GM19438 (cell line): ENCODE data around the gene KIFBP.
A peak's percentile ranks its signal among the peaks of the same experiment; 100 is the strongest.
"Not testable (repeated sequence)": the region's sequence is repeated elsewhere in the genome, so short reads cannot be mapped to it uniquely, and the experiment has no call there.

Experiments used
- ATAC-seq: cut with Tn5 transposase; IDR thresholded peaks from one replicate; pipeline ENCODE4 v1.9.1; 2021; ENCODE audit warnings: low read depth; ENCODE audit not compliant: unreplicated experiment

Gene KIFBP, protein sequence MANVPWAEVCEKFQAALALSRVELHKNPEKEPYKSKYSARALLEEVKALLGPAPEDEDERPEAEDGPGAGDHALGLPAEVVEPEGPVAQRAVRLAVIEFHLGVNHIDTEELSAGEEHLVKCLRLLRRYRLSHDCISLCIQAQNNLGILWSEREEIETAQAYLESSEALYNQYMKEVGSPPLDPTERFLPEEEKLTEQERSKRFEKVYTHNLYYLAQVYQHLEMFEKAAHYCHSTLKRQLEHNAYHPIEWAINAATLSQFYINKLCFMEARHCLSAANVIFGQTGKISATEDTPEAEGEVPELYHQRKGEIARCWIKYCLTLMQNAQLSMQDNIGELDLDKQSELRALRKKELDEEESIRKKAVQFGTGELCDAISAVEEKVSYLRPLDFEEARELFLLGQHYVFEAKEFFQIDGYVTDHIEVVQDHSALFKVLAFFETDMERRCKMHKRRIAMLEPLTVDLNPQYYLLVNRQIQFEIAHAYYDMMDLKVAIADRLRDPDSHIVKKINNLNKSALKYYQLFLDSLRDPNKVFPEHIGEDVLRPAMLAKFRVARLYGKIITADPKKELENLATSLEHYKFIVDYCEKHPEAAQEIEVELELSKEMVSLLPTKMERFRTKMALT

DNA sequence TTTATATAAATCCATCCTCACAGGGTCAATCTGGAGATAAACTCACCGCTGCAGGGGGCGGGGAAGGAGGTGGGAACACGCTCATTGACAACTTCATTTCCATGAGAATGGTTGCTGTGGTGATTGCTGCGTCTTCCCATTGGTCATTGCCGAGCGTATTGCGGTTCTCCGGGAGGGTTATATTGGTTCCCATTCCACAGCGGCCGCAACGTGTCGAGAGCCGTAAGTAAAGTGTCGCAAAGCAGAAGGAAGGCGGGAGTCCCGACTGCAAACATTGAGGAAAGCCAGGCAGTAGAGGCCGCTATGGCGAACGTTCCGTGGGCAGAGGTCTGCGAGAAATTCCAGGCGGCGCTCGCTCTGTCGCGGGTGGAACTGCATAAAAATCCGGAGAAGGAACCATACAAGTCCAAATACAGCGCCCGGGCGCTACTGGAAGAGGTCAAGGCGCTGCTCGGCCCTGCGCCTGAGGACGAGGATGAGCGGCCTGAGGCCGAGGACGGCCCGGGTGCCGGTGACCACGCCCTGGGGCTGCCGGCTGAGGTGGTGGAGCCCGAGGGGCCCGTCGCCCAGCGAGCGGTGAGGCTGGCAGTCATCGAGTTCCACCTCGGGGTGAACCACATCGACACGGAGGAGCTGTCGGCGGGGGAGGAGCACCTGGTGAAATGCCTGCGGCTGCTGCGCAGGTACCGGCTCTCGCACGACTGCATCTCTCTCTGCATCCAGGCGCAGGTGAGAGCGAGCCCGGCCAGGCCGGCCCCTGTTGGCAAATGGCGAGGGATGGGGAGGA is at the start of gene KIFBP:
TSS of gene KIFBP (plus strand) at position 274 of the 787 bp plus-strand sequence. CDS start at position 304, 30 bp downstream.
- ATAC-seq: peak; percentile 87

DNA sequence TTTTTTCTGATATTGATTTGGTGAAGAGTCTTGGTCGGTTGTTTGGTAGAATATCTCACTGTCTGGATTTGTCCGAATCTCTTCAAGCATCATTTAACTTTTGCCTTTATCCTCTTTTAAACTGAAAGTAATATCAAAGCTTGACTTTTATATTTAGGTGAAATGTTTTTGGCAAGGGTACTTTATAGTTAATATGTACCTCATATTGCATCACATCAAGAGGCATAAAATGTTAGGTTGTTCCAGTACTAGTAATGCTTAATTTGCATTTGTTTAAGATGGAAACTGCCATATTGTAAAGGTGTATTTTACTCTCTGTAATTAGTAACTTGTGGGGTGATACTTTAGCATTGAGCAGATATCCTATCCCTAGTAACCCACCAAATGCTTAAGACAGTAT is 49.7 kb upstream of the KIFBP start:
- no peak for ATAC-seq

DNA sequence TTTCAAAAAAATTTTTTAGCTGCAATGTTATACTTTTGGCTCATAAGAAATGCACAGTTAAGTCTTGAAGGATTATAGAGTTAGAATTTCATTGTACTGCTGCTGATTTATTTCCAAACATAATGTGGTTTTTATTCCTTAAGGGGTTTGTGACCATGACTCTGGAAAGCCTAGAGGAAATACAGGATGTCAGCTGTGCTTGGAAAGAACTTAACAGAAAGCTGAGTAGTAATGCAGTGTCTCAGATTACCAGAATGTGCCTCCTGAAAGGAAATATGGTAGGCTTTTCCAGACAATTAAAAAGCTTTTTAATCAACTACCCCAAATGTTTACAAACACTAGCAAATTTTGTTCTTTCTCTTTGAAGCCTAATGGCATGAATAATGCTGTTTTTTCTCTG is 47.7 kb upstream of the KIFBP start:
- ATAC-seq: not testable (repeated sequence)

DNA sequence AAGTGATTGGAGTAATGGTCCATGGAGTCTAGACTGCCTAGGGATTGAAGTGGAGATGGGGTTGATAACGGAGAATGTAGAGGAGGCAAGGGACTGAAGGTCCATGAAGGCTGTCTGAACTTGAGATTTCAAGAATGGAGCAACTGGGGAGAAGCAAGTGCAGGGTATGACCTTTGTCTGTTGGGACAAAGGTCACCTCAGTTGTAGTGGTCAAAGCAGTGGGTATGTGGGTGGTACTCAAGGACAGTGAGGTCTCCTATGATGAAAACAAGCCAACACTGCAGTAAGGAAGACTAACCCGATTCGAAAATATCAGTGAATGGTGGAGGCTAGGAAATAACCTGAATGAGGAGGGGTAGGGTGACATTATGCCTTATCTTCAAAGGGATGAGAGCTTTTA is 38.0 kb upstream of the KIFBP start:
- no peak for ATAC-seq

DNA sequence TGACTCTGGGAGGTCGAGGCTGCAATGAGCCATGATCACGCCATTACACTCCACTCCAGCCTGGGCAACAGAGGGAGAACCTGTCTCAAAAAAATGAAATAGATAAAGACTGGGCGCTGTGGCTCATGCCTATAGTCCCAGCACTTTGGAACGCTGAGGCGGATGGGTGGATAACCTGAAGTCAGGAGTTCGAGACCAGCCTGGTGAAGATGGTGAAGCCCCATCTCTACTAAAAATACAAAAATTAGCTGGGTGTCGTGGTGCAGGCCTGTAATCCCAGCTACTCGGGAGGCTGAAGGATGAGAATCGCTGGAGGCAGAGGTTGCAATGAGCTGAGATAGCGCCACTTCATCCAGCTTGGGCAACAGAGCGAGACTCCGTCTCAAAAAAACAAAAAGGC is 33.7 kb upstream of the KIFBP start:
- no peak for ATAC-seq

DNA sequence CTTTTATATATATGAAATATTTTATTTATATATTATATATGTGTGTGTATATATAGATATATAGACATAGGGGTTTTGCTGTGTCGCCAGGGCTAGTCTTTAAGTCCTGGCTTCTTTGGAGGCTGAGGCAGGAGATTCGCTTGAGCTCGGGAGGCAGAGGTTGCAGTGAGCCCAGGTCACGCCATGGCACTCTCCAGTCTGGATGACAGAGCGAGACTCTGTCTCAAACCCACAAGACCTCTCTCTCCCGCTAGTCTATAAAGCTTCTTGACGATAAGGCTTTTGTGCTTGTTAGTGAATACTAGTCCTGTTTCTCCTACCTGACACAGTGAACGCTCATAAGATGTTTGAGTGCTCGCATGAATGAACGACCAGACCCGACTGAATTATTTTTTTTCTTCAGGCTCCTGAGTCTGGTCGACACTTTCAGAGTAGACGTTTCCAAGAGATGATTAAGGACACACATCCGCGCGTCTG is 33.2 kb upstream of the KIFBP start:
- ATAC-seq: peak; percentile 8

DNA sequence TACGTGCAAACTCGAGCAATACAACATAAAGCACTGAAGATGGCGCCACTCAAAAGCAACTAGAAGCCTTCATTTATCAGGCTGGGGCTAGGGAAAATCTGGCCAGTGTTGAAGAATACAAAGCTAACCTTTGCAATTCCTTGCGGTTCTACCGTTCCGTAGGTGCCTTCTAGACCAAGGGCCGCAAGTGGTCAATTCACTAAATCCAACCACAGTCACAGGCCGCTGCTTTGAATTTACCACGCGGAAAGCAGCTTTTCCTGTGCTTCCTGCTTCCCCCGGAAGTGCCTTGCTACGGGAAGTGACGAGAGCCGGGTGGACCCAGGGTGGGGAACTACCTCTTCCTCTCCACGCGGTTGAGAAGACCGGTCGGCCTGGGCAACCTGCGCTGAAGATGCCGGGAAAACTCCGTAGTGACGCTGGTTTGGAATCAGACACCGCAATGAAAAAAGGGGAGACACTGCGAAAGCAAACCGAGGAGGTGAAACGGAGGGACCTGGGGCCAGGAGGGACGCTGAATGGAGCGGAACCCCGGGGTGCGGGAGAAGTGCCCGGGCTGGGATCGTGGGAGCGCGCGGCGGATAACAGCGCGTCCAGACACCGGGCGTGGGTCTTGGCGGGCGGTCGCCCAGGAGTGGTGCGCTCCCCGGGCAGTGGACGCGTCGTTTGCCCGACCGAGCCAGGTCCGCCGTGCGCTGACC is 32.6 kb upstream of the KIFBP start, which contains the start of gene DDX21:
TSS of gene DDX21 (plus strand) at position 339 of the 701 bp plus-strand sequence. CDS start at position 395, 56 bp downstream.
- ATAC-seq: peak; percentile 86

DNA sequence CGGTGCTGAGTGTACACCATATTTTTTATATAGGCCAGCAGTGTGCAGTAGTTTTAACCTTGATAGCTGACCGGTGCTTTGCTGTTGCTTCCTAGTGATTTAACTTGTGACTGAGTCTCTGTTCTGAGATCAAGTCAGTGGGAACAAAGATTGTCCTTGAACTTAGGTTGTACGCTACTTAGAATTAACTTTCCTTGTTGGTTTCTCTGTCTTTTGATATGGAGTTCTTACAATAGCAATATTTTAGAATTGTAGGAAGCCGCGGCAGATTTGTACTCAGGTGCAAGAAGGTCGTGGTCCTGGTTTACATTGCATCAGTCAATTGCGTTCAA is 31.4 kb upstream of the KIFBP start:
- ATAC-seq: no peak

DNA sequence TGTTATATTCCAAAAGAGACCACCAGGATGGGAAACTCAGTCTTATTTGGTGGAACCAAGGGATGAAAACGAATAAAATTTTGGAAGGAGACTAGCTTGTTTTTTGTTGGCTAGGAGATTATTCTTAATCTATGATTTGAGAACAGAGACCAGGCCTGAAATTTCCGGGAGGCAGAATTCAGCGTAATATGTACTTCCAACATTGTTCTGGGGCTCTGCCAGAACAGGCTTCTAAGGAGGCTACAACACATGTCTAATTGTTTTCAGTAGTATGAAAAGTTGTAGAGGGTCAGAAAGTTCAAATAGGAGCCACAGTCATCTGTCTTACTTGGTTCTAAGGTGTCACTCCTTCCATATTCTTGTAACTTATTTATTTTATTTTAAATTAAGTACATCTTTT is 30.9 kb upstream of the KIFBP start:
- no peak for ATAC-seq

DNA sequence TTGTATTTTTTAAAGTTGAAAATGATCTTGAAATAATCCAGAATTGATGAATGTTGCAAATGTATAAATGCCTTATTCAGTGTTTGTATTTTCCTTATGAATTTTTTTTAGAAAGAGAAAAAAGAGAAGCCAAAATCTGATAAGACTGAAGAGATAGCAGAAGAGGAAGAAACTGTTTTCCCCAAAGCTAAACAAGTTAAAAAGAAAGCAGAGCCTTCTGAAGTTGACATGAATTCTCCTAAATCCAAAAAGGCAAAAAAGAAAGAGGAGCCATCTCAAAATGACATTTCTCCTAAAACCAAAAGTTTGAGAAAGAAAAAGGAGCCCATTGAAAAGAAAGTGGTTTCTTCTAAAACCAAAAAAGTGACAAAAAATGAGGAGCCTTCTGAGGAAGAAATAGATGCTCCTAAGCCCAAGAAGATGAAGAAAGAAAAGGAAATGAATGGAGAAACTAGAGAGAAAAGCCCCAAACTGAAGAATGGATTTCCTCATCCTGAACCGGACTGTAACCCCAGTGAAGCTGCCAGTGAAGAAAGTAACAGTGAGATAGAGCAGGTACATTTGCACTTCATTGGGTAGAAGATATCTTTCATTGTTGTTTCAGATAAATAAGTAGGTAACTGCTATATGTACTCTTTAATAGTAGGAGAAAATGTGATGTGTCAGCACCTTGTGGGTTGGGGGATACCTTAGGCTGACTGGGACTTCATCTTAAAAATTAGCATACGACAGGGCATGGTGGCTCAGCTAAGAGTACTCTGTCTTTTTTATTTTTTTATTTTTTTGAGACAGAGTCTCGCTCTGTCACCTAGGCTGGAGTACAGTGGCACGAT is 28.7 kb upstream of the KIFBP start:
- ATAC-seq: no peak

DNA sequence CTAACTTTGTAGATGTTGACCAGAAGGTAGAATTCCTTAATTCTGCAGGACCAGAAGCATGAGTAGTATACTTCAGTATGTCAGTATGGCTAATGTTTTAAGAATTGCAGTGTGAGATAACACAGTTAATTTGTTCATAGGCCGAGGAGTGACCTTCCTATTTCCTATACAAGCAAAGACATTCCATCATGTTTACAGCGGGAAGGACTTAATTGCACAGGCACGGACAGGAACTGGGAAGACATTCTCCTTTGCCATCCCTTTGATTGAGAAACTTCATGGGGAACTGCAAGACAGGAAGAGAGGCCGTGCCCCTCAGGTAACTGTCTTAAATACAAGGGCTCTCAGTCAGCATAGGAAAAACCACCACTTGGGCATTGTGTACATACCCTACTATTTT is 25.5 kb upstream of the KIFBP start:
- ATAC-seq: no peak

DNA sequence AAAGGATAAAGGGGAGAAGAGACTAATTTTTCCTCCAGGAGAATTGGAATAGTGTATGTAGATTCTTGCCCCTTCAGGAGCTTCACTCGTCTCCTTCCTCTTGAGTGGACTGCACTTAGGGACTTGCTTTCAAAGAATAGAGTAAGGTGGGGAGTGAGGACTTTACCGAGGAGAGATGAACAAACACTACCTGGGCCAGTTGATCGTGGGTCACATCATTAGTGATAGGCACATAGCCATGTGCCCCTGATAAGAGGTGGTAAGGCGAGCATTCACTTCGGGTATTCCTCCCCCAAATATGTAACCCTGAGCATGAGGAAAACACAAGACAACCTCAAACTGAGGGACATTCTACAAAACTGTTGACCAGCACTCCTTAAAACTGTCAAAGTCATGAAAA is 14.6 kb upstream of the KIFBP start:
- ATAC-seq: no peak

DNA sequence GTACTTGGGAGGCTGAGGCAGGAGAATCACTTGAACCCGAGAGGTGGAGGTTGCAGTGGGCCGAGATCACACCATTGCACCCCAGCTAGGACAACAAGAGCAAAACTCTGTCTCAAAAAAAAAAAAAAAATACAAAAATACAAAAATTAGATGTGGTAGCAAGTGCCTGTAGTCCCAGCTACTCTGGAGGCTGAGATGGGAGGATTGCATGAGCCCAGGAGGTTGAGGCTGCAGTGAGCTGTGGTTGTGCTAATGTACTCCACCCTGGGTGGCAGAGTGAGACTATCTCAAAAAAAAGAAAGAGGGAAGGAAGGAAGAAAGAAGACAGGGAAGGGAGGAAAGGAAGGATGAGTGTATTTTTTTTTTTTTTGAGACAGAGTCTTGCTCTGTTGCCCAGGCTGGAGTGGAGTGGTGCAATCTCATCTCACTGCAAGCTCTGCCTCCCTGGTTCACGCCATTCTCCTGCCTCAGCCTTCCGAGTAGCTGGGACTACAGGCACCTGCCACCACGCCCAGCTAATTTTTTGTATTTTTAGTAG is 12.6 kb upstream of the KIFBP start:
- not testable (repeated sequence) for ATAC-seq

DNA sequence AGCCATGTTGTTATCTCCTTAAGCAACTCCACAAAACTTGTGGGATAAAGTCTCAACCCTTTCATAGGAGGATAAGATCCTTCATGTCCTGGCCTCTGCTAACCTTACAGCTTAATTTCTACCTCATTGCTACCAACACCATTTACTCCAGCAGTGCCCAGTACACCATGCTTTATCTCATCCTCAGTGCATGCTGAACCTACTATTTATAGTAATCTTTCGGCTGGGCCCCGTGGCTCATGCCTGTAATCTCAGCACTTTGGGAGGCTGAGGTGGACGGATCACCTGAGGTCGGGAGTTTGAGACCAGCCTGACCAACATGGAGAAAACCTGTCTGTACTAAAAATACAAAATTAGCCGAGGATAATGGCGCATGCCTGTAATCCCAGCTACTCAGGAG is 8.9 kb upstream of the KIFBP start:
- not testable (repeated sequence) for ATAC-seq

DNA sequence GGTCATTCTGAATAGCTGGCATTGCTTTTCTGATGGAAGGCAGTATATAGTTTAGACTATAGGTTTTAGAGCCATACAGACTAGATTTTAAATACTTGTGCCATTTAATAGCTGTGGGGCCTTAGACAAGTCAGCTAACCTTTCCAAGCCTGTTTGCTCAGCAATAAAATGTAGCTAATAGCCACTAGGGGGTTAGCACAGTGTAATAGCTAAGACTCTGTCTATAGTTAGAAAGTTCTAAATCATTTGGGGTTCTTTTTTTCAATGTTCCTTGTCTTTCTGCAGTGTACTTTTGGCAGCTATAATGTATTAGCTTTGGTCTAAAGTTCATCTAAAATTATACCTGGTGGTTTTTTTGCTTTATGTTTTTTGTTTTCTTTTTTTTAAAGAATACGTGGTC is 7.5 kb upstream of the KIFBP start:
- no peak for ATAC-seq

DNA sequence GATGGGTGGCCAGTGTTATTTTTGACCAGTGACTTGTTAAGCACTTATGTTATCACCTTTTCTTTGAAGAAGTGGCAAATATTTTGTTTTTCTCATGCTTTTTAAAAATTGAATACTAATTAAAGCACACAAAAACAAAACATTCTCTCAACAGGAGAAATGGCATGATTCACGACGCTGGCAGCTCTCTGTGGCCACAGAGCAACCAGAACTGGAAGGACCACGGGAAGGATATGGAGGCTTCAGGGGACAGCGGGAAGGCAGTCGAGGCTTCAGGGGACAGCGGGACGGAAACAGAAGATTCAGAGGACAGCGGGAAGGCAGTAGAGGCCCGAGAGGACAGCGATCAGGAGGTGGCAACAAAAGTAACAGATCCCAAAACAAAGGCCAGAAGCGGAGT is 6.2 kb upstream of the KIFBP start:
- no peak for ATAC-seq

DNA sequence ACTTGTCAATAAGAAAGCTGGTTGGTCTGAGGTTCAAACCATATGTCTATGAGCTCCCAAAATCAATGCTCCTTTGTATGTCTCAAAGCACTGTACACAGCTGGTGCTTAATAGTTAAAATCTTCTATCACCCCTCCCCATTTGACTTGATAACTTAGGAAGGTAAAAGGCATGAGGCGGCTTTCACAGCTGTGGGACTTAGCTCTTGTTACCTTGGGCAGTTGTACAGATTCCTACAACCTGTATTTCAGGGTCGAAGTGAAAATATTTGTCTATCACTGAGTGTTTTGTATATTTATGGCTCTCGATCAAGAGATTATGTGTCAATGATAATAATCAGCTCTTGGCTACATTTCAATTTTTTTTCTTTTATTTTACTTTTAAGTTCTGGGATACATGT is 992 bp upstream of the KIFBP start:
- no peak for ATAC-seq

DNA sequence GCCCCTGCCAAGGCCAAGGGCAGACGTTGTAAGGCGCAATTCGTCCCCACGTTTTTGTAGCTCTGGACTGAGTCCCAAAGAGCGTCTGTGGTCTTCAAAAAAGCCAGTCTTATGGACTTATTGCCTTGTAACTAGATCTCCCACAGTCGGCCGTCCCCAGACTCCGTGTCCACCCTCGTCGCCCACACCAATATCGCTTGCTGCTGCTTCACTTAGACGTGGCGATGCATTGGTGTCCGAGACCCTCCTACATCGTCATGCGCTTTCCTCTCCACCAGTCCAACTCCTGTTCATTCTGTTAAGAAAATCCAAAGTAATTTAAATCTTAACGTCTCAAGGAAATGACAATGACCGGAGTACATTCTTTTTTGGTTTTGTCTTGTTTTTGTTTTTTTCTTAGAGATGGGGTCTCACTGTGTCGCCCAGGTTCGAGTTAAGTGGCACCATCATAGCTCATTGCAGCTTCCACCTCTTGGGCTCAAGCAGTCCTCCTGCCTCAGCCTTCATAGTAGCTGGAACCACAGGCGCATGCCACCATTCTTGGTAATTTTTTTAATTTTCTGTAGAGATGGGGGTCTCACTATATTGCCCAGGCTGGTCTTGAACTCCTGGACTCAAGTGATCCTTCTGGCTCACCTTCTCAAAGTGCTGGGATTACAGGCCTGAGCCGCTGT is 851 bp downstream of the KIFBP start:
- ATAC-seq: no peak
